ENCODE measurements around the gene PA2G4.

PA2G4 gene

GRCh38 chr12:56126732-56127239 lies 22.4 kb downstream of the PA2G4 start:
- DNase-seq (ENCODE audit: low spot score) = no peak

GRCh38 chr12:56127485-56127887 lies 23.1 kb downstream of the PA2G4 start:
- peak; percentile 78 for DNase-seq (ENCODE audit: low spot score)

GRCh38 chr12:56127888-56128669 lies 23.7 kb downstream of the PA2G4 start, which contains the start of gene ESYT1:
Gene ESYT1 (plus strand): TSS chr12:56128267. CDS start chr12:56128320, 53 bp downstream.
- DNase-seq (ENCODE audit: low spot score) = peak; percentile 98

- DNase-seq (ENCODE audit: low spot score) = no peak
Measured at GRCh38 chr12:56128670-56129205, 24.4 kb downstream of the PA2G4 start.

- no peak for DNase-seq (ENCODE audit: low spot score)
Measured at GRCh38 chr12:56129206-56129941, 25.0 kb downstream of the PA2G4 start.

- no peak for DNase-seq (ENCODE audit: low spot score)
Measured at GRCh38 chr12:56129942-56130495, 25.7 kb downstream of the PA2G4 start.

GRCh38 chr12:56130876-56131275 lies 26.5 kb downstream of the PA2G4 start:
- no peak for DNase-seq (ENCODE audit: low spot score)

GRCh38 chr12:56134897-56135296 lies 30.5 kb downstream of the PA2G4 start:
- no peak for DNase-seq (ENCODE audit: low spot score)

- DNase-seq (ENCODE audit: low spot score) = no peak
Measured at GRCh38 chr12:56137853-56138571, 33.7 kb downstream of the PA2G4 start.

GRCh38 chr12:56141946-56142784 lies 37.8 kb downstream of the PA2G4 start:
- DNase-seq (ENCODE audit: low spot score) = no peak

- no peak for DNase-seq (ENCODE audit: low spot score)
Measured at GRCh38 chr12:56143217-56143616, 38.9 kb downstream of the PA2G4 start.

- no peak for DNase-seq (ENCODE audit: low spot score)
Measured at GRCh38 chr12:56143870-56144269, 39.5 kb downstream of the PA2G4 start.

- no peak for DNase-seq (ENCODE audit: low spot score)
Measured at GRCh38 chr12:56145217-56145616, 40.9 kb downstream of the PA2G4 start.

GRCh38 chr12:56146492-56147460 lies 42.4 kb downstream of the PA2G4 start:
- no peak for DNase-seq (ENCODE audit: low spot score)

- DNase-seq (ENCODE audit: low spot score) = no peak
Measured at GRCh38 chr12:56150563-56150962, 46.2 kb downstream of the PA2G4 start.

- DNase-seq (ENCODE audit: low spot score) = no peak
Measured at GRCh38 chr12:56151672-56152131, 47.3 kb downstream of the PA2G4 start.

- DNase-seq (ENCODE audit: low spot score) = peak; percentile 88
Measured at GRCh38 chr12:56152132-56152755, 47.9 kb downstream of the PA2G4 start, which contains the start of gene MYL6B. Gene MYL6B (plus strand): TSS chr12:56152587. CDS start chr12:56153919, 1,332 bp downstream.

GRCh38 chr12:56152756-56153677 lies 48.7 kb downstream of the PA2G4 start:
- DNase-seq (ENCODE audit: low spot score) = no peak

Measured in kidney capillary endothelial cell (primary cell).